ENCODE results near the gene TATDN2.
"Not testable (repeated sequence)": the region's sequence is repeated elsewhere in the genome, so short reads cannot be mapped to it uniquely, and the experiment has no call there.

Gene TATDN2

GRCh38 chr3:10272476-10272875, 24.2 kb downstream of the TATDN2 start:
- DNase-seq (ENCODE audit: low spot score): not testable (repeated sequence)

DNA sequence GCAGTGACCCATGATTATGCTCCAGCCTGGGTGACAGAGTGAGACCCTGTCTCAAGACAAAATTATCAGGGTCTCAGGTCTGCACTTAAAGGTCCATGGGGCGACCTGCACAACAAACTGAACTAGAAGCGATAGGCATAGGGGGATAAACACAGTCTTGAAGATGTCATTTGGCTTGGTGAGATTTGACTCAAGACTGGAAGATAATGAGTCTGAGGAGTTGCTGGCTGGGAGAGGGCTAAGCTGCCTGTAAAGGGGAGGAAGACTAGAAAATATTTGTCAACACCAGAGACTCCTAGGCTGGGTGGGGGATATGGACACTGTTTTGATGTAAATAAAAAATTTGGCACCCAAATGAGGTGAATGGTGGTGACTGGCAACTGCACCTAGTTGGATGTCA, 24.7 kb downstream of the TATDN2 start:
- no peak for DNase-seq (ENCODE audit: low spot score)

DNA sequence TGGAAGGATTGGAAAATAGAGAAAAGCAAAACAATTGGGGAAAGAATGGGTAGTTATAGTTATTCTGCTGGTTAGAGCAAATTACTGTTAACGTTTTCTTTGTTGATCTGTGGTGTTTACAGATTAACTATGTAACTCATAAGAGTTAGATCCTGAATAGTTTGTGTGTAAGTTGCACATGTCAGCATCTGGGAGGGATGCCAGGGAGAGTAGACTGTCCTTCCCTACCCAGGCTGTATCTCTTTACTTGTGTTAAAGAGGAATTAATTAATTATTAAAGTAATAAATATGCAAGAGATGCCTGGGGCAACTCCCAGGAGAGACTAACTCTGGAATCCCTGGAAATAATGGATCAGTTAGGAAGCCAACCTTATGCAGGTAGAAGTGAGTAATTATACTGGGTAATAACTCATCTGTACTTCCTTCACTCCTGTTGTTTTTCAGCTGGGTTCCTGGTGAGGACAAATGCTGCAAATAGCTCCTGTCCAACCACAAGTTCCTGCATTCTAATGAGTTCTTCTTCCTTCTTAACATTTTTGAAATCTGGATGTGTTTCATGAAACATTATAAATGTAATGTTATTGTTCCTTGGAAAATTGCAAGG, 25.5 kb downstream of the TATDN2 start:
- DNase-seq (ENCODE audit: low spot score): no peak

DNA sequence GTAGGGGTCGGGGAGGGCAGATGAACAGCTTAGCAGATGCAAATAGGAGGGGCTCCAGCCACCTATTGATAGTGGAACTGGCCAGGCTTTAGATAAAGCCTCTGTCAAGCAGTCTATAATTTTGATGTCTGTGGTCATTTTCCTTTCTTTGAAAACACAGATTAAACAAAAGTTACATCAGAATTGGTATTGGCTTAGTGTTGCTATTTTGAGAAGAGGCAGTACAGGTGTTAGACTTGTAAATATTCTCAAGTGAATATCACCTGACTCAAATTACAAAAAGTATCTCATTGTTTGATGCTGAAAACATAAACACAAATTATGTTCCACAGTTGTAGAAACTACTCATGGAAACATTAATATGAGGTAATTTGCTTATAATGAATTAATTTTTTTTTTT, 26.3 kb downstream of the TATDN2 start:
- DNase-seq (ENCODE audit: low spot score): no peak

DNA sequence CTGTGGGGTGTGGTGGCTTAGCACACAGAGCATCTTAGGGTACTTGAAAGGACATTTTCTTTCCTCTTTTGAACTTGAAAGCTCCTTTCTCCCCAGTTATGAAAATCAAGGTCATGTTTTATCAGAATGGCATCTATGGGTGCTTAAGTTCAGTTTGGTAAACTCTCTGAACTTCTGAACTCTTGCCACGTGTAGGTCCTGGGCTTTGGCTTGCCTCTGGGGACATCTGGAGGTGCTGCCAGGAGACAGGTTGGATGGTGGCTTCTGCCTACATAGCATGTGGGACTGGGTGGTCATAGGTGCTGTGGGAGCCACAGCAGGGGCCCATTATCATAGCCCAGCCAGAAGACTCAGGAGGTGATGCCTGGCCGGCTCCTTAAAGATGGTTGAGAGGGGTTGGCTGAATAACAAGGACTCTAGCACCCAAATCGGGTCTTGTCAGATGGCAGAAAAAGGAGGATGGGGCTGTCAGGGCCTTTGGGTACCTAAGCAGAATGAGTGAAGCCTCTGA, 28.9 kb downstream of the TATDN2 start:
- DNase-seq (ENCODE audit: low spot score): no peak

DNA sequence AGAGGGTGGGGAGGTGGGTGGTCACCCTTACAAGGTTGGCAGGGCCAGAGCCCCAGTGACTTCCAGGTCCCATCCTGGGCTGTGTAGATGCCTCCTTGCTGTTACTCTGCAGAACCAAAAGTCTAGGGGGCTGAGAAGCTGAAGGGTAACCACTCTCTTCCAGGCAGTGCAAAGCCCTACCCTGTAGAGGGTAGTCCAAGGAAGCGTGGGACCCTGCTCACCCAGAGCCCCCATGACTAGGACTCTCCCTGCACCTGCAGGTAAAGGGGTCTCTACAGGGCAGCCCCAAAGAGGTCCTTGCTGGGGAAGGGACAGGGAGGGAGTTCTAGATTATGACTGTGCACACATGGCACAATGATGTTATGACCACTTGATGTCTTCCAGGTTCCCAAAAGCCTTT, 30.2 kb downstream of the TATDN2 start:
- no peak for DNase-seq (ENCODE audit: low spot score)

GRCh38 chr3:10279384-10280176, 31.3 kb downstream of the TATDN2 start:
- no peak for DNase-seq (ENCODE audit: low spot score)

DNA sequence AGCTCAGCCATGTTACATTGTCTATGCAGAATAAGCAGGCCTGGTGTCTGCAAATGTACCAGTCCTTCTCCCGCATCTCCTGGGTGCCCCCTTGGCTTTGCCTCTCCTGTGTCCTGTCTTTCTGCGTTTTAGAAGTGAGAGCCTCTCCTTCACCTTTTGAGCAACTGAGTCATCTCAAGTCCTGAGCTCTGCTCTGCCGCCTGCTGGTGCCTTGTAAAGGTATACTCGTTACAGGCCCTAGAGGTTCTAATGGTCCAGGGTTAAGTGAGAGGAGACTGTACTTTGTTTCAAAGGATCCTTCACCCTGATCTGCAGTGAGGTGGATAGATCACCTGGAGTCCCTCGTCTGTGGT, 31.9 kb downstream of the TATDN2 start:
- no peak for DNase-seq (ENCODE audit: low spot score)

GRCh38 chr3:10280571-10280970, 32.3 kb downstream of the TATDN2 start:
- DNase-seq (ENCODE audit: low spot score): no peak

- no peak for DNase-seq (ENCODE audit: low spot score)
Measured at GRCh38 chr3:10281951-10282350, 33.7 kb downstream of the TATDN2 start.

DNA sequence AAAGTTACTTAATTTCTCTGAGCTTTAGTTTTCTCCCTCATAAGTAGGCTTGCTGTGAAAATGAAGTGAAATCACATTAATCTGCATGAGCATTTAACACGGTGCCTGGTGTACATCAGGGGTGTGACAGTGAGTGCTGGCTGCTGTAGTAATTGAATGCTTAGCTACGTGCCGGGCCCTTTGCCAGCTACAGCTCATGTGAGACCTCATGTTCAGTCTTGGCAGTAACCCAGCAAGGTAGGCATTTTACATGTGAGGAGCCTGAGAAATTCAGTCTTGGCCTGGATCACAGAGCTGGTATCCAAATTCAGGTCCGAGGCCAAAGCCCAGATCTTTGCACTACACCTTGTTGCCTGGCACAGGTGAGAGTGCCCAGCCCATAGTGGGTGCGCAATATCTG, 35.4 kb downstream of the TATDN2 start:
- no peak for DNase-seq (ENCODE audit: low spot score)

GRCh38 chr3:10284496-10284895, 36.2 kb downstream of the TATDN2 start:
- DNase-seq (ENCODE audit: low spot score): peak; percentile 67

- no peak for DNase-seq (ENCODE audit: low spot score)
Measured at GRCh38 chr3:10285272-10286132, 37.2 kb downstream of the TATDN2 start.

- DNase-seq (ENCODE audit: low spot score): no peak
Measured at GRCh38 chr3:10286133-10286524, 37.9 kb downstream of the TATDN2 start.

GRCh38 chr3:10286596-10287295, 38.5 kb downstream of the TATDN2 start:
- DNase-seq (ENCODE audit: low spot score): peak; percentile 66

- DNase-seq (ENCODE audit: low spot score): no peak
Measured at GRCh38 chr3:10287936-10288574, 39.8 kb downstream of the TATDN2 start.

GRCh38 chr3:10288575-10288960, 40.3 kb downstream of the TATDN2 start:
- DNase-seq (ENCODE audit: low spot score): no peak

DNA sequence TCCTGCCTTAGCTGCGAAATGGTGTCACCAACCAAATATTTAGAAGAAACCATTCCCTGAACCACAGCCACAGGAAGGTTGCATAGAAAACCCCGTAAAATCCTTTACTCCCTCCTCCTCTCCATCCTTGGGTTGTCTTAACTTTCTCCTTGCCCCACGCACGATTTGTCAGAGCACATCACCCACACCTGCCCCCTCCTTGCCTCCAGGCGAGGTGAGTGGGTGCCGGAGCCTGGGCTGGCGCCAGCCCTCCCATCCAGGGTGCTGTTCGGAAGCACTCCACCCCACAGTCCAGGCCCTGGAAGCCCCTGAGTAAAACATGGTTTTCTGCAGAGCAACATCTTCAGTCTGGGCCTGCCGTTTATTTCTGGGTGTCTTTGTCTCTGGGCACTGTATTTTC, 40.8 kb downstream of the TATDN2 start:
- no peak for DNase-seq (ENCODE audit: low spot score)

DNA sequence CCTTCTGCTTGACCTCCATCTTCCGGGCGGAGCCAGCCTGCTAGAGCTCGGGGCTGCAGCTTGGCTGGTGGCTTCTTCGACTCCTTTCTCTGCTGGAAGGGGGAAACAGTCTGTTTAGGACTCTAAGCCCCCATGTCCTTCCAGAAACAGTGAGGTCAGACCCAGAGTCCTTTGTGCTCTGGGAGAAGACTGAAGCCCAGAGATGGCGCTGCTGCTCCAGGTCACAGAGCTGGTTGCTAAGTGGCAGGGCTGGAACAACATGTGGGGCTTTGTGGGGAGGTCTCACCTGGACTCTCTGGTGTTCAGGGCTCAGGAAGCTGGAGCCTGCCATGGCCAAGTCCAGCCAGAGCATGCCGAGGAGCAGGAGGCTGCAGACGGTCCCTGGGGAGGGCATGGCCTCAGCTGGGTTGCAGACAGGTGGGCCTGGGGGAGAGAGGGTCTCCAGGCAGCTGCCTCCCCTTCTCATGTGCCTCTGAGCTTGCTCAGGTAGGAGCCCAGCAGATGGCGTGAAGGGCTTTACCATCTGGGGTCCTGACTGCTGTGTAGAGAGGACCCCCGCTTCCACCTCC, 41.6 kb downstream of the TATDN2 start:
- no peak for DNase-seq (ENCODE audit: low spot score)

DNA sequence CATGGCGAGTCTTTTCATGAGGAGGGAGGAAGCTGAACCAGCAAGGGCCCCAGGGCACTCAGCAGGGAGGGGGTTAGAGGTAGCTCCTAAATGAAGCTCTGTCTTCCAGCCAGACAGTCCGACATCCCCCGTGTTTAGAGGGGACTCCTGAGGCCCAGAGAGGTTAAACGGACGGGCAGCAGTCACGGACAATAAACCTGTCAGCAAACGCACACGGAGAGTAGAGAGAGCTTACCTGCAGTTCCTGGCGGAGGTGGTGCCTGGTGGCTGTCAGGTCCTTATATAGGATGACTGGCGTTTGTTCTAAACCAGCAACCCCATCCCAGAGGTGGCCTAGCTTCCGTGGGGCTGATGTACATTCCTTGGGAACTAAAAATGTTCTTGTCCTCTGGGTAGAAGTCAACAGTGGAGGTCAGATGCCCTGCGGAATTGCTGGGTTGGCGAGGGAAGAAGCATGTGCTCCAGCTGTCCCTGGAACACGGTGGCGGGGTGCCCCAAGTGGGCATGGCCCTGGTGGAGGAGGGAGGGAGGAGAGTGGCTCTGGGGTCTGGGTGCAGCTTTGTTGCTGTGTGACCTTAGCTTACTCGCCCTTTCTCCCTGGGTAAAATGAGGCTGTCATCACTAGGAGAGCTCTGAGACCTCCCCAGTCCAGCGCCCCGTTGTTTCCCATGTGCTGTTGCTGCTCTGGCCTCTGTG, 42.4 kb downstream of the TATDN2 start:
- DNase-seq (ENCODE audit: low spot score): no peak

DNA sequence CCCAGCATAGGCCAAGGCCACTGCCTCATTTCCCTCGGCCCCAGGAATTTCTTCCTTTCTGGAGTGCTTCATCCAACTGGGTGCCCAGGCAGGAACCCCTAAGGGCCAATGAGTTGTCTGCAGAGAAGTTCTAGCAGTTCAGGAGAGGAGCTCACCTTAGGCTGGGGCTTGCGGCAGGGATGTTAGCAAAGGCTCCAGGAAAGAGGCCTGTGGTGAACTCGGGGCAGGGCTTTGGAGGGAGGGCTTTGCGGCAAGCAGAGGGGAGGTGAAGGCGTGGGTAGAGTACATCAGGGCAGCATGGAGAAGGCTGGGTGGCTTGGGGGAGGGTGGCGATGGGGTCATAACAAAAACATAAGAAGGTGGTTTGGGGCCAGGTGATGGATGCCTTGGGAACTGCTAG, 43.4 kb downstream of the TATDN2 start:
- DNase-seq (ENCODE audit: low spot score): no peak
